ENCODE results near the gene TP53BP1.

DNA sequence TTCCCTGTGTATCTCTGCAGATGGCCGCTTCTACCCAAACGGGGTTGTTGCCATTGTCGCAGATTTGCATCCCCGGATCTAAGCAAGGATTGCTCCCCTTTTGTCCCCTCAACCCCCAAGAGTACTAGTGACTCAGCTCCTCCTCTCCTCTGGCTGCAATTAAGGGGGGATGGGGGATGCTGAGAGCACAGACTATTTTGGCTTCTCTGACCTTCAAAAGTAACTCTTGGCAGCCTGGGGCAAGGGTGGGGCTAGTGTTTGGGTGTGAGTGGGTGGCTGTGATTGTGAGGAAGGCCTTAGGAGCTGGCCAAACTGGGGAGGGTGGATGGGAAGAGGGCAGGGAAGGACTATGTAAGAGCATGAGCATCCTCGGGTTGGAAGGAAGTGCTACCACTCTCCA lies 23.2 kb upstream of the TP53BP1 start:
- TF ChIP-seq, protein P1, sequence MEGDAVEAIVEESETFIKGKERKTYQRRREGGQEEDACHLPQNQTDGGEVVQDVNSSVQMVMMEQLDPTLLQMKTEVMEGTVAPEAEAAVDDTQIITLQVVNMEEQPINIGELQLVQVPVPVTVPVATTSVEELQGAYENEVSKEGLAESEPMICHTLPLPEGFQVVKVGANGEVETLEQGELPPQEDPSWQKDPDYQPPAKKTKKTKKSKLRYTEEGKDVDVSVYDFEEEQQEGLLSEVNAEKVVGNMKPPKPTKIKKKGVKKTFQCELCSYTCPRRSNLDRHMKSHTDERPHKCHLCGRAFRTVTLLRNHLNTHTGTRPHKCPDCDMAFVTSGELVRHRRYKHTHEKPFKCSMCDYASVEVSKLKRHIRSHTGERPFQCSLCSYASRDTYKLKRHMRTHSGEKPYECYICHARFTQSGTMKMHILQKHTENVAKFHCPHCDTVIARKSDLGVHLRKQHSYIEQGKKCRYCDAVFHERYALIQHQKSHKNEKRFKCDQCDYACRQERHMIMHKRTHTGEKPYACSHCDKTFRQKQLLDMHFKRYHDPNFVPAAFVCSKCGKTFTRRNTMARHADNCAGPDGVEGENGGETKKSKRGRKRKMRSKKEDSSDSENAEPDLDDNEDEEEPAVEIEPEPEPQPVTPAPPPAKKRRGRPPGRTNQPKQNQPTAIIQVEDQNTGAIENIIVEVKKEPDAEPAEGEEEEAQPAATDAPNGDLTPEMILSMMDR (conservative IDR thresholded peaks at IDR 0.05) = no peak
- TF ChIP-seq ZFX (IDR thresholded peaks at IDR 0.05) = no peak
